Body of pancreas (tissue), 4 donors: ENCODE results near the gene BCKDHB.

Experiments
- CTCF ChIP-seq, 7 experiments: fragments of 450-650 bp in 4 of 7; fragments of 200-600 bp in 3 of 7; sonication (generic) in 3 of 7; IDR thresholded peaks; one replicate each; pipeline ENCODE4 v1.5.1; 2016 to 2019; ENCODE audit warnings: antibody characterized with exemption in 7 of 7
- POLR2A ChIP-seq, 3 donors: fragments of 450-650 bp; IDR thresholded peaks; one replicate each; pipeline ENCODE4 v1.6.1; 2016; ENCODE audit warnings: antibody characterized with exemption in 3 of 3, mild to moderate bottlenecking in 2 of 3

GRCh38 chr6:80234401-80234800 is 127.9 kb downstream of the BCKDHB start:
- TF ChIP-seq POLR2A (IDR thresholded peaks at IDR 0.05) = no peak
- no peak for TF ChIP-seq CTCF (IDR thresholded peaks at IDR 0.05)
